Upper lobe of left lung (tissue), 6 donors: ENCODE measurements around the gene IGFL1. TPM values are rescaled to one million over a fixed set of nuclear protein-coding genes. Genes with fewer than 3 reads are reported as not detected.
"Not testable (repeated sequence)": the region's sequence is repeated elsewhere in the genome, so short reads cannot be mapped to it uniquely, and the experiment has no call there.

Experiments used
- ATAC-seq, 2 donors: fragments of 200-7000 bp; cut with Tn5 transposase; one replicate each; pipeline ENCODE4 v1.9.1; 2022; ENCODE audit warnings: mild to moderate bottlenecking in 2 of 2, moderate library complexity in 2 of 2; ENCODE audit not compliant: low FRiP score in 2 of 2
- DNase-seq, 2 donors: peaks; one replicate each; pipeline ENCODE4 v3.0.0-alpha.2; 2019 to 2020
- H3K27ac ChIP-seq, 4 donors: fragments of 200-600 bp; sonication (generic); one replicate each; pipeline ENCODE4 v1.5.1; 2016 to 2019
- H3K27me3 ChIP-seq, 4 donors: fragments of 200-600 bp; sonication (generic); one replicate each; pipeline ENCODE4 v1.5.1; 2017 to 2019
- H3K36me3 ChIP-seq, 4 donors: fragments of 200-600 bp; sonication (generic); one replicate each; pipeline ENCODE4 v1.5.1; 2016 to 2019
- H3K4me1 ChIP-seq, 4 donors: fragments of 200-600 bp; sonication (generic); one replicate each; pipeline ENCODE4 v1.5.1; 2018 to 2019
- H3K4me3 ChIP-seq, 4 donors: fragments of 200-600 bp; sonication (generic); one replicate each; pipeline ENCODE4 v1.5.1; 2017 to 2019; ENCODE audit warnings: mild to moderate bottlenecking in 2 of 4, moderate library complexity in 1 of 4
- H3K9me3 ChIP-seq, 4 donors: fragments of 200-600 bp; sonication (generic); one replicate each; pipeline ENCODE4 v1.5.1; 2018 to 2019
- EP300 ChIP-seq, 4 donors: sonication (generic); formaldehyde crosslinking; IDR thresholded peaks; one replicate each; pipeline ENCODE4 v1.5.1; 2017; ENCODE audit warnings: antibody characterized with exemption in 4 of 4, control low read depth in 2 of 4
- POLR2A ChIP-seq, 4 donors: fragments of 450-650 bp; IDR thresholded peaks; one replicate each; pipeline ENCODE4 v1.5.1; 2016 to 2017; ENCODE audit warnings: antibody characterized with exemption in 4 of 4, mild to moderate bottlenecking in 2 of 4
- POLR2AphosphoS5 ChIP-seq, 2 donors: sonication (generic); formaldehyde crosslinking; IDR thresholded peaks; one replicate each; pipeline ENCODE4 v1.5.1; 2017; ENCODE audit warnings: antibody characterized with exemption in 2 of 2
- WGBS, 2 donors: methylation state at CpG; one replicate each; pipeline ENCODE4 v1.1.5; 2017 to 2018; 5-methylcytosine and 5-hydroxymethylcytosine counted together
- total RNA-seq, 6 donors: library from RNA; depleted of rRNA in 4 of 6; stranded (reverse); fragments of >200 nt in 4 of 6; gene quantifications; one replicate each; pipeline versions ENCODE4 v1.1.0 to v1.2.1, GENCODE V29; 2016 to 2021
- TF ChIP-seq, protein P1 (sequence below), 6 experiments: fragments of 450-650 bp in 4 of 6; fragments of 200-600 bp in 2 of 6; sonication (generic) in 2 of 6; IDR thresholded peaks; one replicate each; pipeline ENCODE4 v1.5.1; 2016 to 2019; ENCODE audit warnings: antibody characterized with exemption in 6 of 6
- donor health status: DM: no; HTN: no; CAD: no; lungs with moderate emphysema.
- donor health status: DM: no; HTN: yes; CAD: no; lungs with severe emphysema.

The IGFL1 gene
- total RNA-seq, 6 donors from 2014 or later = not detected

DNA sequence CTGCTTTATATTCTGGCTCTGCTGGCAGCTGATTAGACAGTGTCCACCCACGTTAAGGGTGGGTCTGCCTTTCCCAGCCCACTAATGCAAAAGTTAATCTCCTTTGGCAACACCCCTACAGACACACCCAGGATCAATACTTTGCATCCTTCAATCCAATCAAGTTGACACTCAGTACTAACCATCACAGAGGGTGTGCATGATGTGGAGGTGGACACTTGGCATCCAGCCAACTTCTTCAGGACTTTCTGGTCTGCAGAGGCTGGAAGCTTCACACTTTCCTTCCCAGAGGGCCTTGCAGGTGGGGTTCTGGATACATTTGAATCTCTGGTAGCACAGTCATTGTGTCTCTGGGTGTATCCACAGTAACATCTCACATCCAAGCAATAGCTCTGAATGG lies 18.9 kb upstream of the IGFL1 start:
- H3K36me3 ChIP-seq = no peaks in the 10 kb centered on the region
- peaks cover 19 to 36% (median 27%) of the 10 kb centered on the region in 4 donors for H3K4me1 ChIP-seq
- no peak for DNase-seq
- H3K27me3 ChIP-seq = no peaks in the 10 kb centered on the region
- ATAC-seq = no peak
- peak overlapping the region; percentile 55 to 70 (median 64) for H3K27ac ChIP-seq
- WGBS, 2 donors = 69 to 100% methylated on average over 1 of the region's 1 CpG
- TF ChIP-seq EP300 (IDR thresholded peaks at IDR 0.05) (no peak), POLR2AphosphoS5 (IDR thresholded peaks at IDR 0.05) (no peak)
- TF ChIP-seq, protein P1, sequence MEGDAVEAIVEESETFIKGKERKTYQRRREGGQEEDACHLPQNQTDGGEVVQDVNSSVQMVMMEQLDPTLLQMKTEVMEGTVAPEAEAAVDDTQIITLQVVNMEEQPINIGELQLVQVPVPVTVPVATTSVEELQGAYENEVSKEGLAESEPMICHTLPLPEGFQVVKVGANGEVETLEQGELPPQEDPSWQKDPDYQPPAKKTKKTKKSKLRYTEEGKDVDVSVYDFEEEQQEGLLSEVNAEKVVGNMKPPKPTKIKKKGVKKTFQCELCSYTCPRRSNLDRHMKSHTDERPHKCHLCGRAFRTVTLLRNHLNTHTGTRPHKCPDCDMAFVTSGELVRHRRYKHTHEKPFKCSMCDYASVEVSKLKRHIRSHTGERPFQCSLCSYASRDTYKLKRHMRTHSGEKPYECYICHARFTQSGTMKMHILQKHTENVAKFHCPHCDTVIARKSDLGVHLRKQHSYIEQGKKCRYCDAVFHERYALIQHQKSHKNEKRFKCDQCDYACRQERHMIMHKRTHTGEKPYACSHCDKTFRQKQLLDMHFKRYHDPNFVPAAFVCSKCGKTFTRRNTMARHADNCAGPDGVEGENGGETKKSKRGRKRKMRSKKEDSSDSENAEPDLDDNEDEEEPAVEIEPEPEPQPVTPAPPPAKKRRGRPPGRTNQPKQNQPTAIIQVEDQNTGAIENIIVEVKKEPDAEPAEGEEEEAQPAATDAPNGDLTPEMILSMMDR (IDR thresholded peaks at IDR 0.05) = no peak
- no peaks in the 10 kb centered on the region for H3K9me3 ChIP-seq
- H3K4me3 ChIP-seq = no peak overlapping the region

DNA sequence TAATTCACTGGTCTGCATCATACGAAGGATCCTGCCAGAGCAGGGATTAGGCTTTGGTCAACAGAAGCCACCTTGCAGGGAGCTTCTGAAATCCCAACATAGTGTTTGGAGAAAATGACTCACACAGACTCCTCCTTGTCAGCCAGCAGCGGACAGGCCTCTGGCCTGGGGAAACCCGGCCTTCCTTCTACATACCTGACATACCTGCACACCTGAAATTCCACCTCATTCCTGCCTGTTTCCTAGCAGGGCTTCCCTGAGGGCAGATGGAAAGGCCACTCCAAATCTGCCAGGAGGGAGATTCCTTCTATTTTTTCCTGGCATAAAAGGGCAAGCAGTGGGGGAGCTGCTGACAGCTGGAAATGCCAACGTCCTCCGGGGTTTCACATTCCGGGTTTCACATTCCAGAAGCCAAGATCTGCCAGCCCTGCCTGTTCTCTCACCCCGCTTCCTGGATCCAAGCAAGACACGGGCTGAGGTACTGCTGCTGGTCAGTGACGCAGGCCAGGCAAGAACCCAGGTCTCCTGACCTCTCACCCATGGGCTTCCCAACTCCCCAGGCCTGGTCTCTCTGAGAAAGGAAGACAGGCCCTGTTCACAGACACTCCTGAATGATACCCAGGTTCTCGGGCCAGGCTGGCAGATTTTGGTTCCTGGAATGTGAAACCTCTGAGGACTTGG lies 18.2 kb upstream of the IGFL1 start:
- 41 to 42% methylated on average over 6 to 8 of the region's 10 CpGs for WGBS, 2 donors
- Histone ChIP-seq H3K4me3 (no peak overlapping the region), H3K9me3 (no peaks in the 10 kb centered on the region), H3K36me3 (no peaks in the 10 kb centered on the region), H3K27me3 (no peaks in the 10 kb centered on the region), H3K4me1 (peaks cover 19 to 36% (median 27%) of the 10 kb centered on the region in 4 donors), H3K27ac (peak overlapping the region; percentile 55 to 70 (median 64))
- DNase-seq (peak in 1 of 2 donors; percentile 36), ATAC-seq (peak in 1 of 2 donors; percentile 74)
- no peak for TF ChIP-seq POLR2AphosphoS5 (IDR thresholded peaks at IDR 0.05)
- no peak for TF ChIP-seq EP300 (IDR thresholded peaks at IDR 0.05)
- no peak for TF ChIP-seq POLR2A (IDR thresholded peaks at IDR 0.05)
- TF ChIP-seq, protein P1 (IDR thresholded peaks at IDR 0.05) = no peak

DNA sequence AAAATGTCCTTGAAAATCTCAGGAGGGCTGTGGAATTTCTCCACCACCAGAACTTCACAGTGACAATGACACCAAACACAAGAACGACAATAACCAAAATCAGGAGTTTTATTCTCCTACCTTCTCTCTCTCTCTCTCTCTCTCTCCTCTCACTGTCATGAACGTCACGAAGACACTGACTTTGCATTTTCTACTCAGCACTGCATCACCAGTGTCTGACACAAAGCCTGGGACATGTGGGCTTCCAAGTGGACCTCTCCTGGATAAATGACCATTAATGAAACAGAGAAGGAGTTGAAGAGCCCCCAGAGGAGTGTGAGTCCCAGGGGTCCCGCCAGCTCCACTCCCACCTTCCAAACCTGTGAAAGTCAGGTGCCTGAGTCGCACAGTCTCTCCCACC lies 16.9 kb upstream of the IGFL1 start:
- H3K36me3 ChIP-seq, ATAC-seq: not testable (repeated sequence)
- WGBS, 2 donors = 79 to 89% methylated on average over 5 of the region's 5 CpGs

DNA sequence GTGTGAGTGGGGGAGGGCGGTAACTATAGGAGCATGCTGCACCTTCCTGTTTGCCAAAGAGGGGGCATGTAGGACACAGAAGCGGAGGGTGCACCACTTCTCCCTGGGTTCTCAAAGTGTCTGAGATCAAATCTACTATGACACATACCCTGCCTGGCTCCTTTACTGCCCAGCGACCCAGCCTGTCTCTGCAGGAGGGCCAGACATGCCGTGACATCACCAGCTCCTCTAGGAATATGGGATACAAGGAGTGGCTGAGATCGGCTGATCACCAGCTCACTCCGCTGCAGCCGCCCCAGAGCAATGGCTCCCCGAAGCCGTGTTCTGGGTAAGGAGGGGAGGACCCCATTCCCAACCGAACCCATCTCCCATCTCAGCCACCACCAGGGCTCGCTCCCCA lies 16.4 kb upstream of the IGFL1 start:
- H3K4me3 ChIP-seq = no peak overlapping the region
- peaks cover 19 to 36% (median 27%) of the 10 kb centered on the region in 4 donors for H3K4me1 ChIP-seq
- no peak for TF ChIP-seq POLR2AphosphoS5 (IDR thresholded peaks at IDR 0.05)
- no peaks in the 10 kb centered on the region for H3K27me3 ChIP-seq
- 75 to 100% methylated on average over 8 to 11 of the region's 11 CpGs for WGBS, 2 donors
- no peak overlapping the region for H3K27ac ChIP-seq
- H3K9me3 ChIP-seq = no peaks in the 10 kb centered on the region
- no peaks in the 10 kb centered on the region for H3K36me3 ChIP-seq
- DNase-seq (no peak), ATAC-seq (no peak)

More for the DNA sequence above, 16.9 kb upstream of the IGFL1 start:
- peaks cover 19 to 36% (median 27%) of the 10 kb centered on the region in 4 donors for H3K4me1 ChIP-seq
- not testable (repeated sequence) for H3K27me3 ChIP-seq, H3K9me3 ChIP-seq, H3K27ac ChIP-seq, H3K4me3 ChIP-seq, DNase-seq

DNA sequence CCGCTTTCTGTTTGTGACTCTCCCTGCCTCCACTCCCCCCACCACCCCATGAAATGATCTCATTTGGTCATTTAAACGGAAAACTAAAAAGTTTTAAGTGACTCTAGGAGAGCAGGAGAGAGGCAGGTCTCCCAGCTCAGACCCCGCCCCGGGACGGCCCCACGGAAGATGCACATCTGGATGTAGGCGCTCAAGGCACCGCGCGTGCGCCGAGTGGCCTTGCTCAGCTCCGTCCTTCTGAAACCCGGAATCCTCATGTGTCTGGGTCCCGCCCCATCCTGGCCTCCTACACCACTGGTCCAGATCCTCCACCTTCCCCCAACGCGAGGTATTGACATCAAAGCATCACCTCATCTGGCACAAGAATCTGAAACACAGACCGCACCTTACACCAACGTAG lies 15.7 kb upstream of the IGFL1 start:
- Histone ChIP-seq H3K4me3 (no peak overlapping the region), H3K9me3 (no peaks in the 10 kb centered on the region), H3K27me3 (no peaks in the 10 kb centered on the region), H3K36me3 (no peaks in the 10 kb centered on the region), H3K27ac (no peak overlapping the region), H3K4me1 (peaks cover 19 to 35% (median 27%) of the 10 kb centered on the region in 4 donors)
- TF ChIP-seq POLR2A (IDR thresholded peaks at IDR 0.05) (no peak), EP300 (IDR thresholded peaks at IDR 0.05) (no peak), POLR2AphosphoS5 (IDR thresholded peaks at IDR 0.05) (no peak)
- TF ChIP-seq, protein P1 (IDR thresholded peaks at IDR 0.05) = no peak
- peak in 1 of 2 donors; percentile 22 for ATAC-seq
- DNase-seq = peak in 1 of 2 donors; percentile 79
- 93 to 94% methylated on average over 19 of the region's 19 CpGs for WGBS, 2 donors

DNA sequence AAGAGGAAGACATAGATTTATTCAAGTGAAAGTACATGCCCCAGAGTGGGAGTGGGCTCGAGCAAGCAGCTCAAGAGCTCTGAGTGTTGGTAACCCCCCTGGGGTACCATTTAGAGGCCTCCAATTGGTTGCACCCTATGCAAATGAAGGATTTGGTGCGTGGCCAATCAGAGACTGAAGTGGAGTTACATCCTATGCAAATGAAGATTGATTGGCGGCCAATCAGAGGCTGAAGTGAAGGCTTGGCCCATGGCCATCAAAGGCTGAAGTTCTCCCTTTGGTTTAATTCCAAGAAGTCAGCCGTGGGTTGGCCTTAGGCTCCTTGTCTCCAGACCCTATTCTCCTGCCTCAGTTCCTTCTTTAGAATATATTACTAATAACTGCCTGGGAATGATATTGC lies 12.9 kb upstream of the IGFL1 start:
- no peaks in the 10 kb centered on the region for H3K9me3 ChIP-seq
- DNase-seq (no peak), ATAC-seq (no peak)
- H3K27me3 ChIP-seq = no peaks in the 10 kb centered on the region
- 62 to 68% methylated on average over 4 of the region's 4 CpGs for WGBS, 2 donors
- no peak overlapping the region for H3K27ac ChIP-seq
- no peak for TF ChIP-seq POLR2A (IDR thresholded peaks at IDR 0.05)
- no peak overlapping the region for H3K4me3 ChIP-seq
- H3K4me1 ChIP-seq = peaks cover 2 to 9% (median 5%) of the 10 kb centered on the region in 4 donors
- H3K36me3 ChIP-seq = no peaks in the 10 kb centered on the region
